Measurements from ENCODE around the gene ITGB5. TPM values are rescaled to one million over a fixed set of nuclear protein-coding genes. Genes with fewer than 3 reads are reported as not detected.
"Not testable (repeated sequence)": the region's sequence is repeated elsewhere in the genome, so short reads cannot be mapped to it uniquely, and the experiment has no call there.

Gene ITGB5
- total RNA-seq, 4 donors from 2014 or later = 114 to 217 (median 193) TPM

- H3K27ac ChIP-seq = peak overlapping the region in 2 of 4 donors; percentile 73 to 75
- DNase-seq (ENCODE audit: low spot score in 2 of 2) = no peak
- no peaks in the 10 kb centered on the region for H3K9me3 ChIP-seq
- no peak for TF ChIP-seq POLR2A (IDR thresholded peaks at IDR 0.05)
- TF ChIP-seq EP300 (IDR thresholded peaks at IDR 0.05) = peak in 1 of 2 donors; percentile 35
- peaks cover 0 to 34% (median 0%) of the 10 kb centered on the region in 3 donors for H3K36me3 ChIP-seq
- peaks cover 0 to 54% (median 10%) of the 10 kb centered on the region in 4 donors for H3K4me1 ChIP-seq
- H3K4me3 ChIP-seq = no peak overlapping the region
- H3K27me3 ChIP-seq = no peaks in the 10 kb centered on the region
- WGBS, 2 donors = 52 to 53% methylated on average over 8 of the region's 8 CpGs
Observed at GRCh38 chr3:124791639-124792151, 95.5 kb downstream of the ITGB5 start.

GRCh38 chr3:124791142-124791541 lies 96.0 kb downstream of the ITGB5 start:
- no peaks in the 10 kb centered on the region for H3K27me3 ChIP-seq
- peak overlapping the region in 2 of 4 donors; percentile 73 to 75 for H3K27ac ChIP-seq
- no peak overlapping the region for H3K4me3 ChIP-seq
- peaks cover 0 to 29% (median 0%) of the 10 kb centered on the region in 3 donors for H3K36me3 ChIP-seq
- H3K4me1 ChIP-seq = peaks cover 0 to 60% (median 14%) of the 10 kb centered on the region in 4 donors
- no peaks in the 10 kb centered on the region for H3K9me3 ChIP-seq
- TF ChIP-seq CTCF (IDR thresholded peaks at IDR 0.05) (no peak), POLR2A (IDR thresholded peaks at IDR 0.05) (no peak), EP300 (IDR thresholded peaks at IDR 0.05) (no peak)
- WGBS, 2 donors = 67 to 77% methylated on average over 4 of the region's 4 CpGs
- no peak for DNase-seq (ENCODE audit: low spot score in 2 of 2)

- H3K27me3 ChIP-seq; H3K4me3 ChIP-seq; H3K36me3 ChIP-seq; H3K9me3 ChIP-seq; DNase-seq (ENCODE audit: low spot score in 2 of 2); H3K27ac ChIP-seq: not testable (repeated sequence)
- WGBS, 2 donors = 69 to 98% methylated on average over 2 to 4 of the region's 5 CpGs
- peaks cover 0 to 78% (median 20%) of the 10 kb centered on the region in 4 donors for H3K4me1 ChIP-seq
Observed at GRCh38 chr3:124789103-124789502, 98.1 kb downstream of the ITGB5 start.

DNA sequence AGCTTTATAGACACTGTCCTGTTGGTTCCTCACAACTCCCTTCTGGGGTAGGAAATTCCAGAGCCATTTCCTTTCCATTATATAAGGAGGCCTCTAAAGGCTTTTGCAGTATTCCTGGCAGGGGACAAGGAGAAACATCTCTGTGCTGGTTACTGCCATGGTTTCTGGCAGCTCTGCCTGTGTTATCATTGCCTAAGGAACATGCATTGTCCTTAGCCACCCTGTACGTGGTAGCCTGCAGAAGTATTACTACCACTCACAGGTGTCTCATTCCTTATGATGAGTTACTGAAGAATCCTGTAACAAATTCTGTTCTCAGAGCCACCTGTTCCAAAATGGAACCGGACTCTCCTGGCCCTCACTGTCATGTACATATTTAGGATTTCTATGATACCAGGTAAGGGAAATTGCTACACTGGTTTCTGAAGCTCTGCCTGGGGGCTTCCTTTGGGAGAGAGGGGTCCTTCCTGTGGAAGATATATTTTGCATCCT lies 98.9 kb downstream of the ITGB5 start:
- Histone ChIP-seq H3K9me3 (no peaks in the 10 kb centered on the region), H3K27me3 (no peaks in the 10 kb centered on the region), H3K36me3 (peaks cover 0 to 2% (median 0%) of the 10 kb centered on the region in 3 donors), H3K4me1 (peaks cover 0 to 78% (median 21%) of the 10 kb centered on the region in 4 donors), H3K4me3 (no peak overlapping the region), H3K27ac (peak overlapping the region in 1 of 4 donors; percentile 79)
- WGBS, 2 donors = 86 to 94% methylated on average over 2 of the region's 2 CpGs
- TF ChIP-seq EP300 (IDR thresholded peaks at IDR 0.05) (no peak), POLR2A (IDR thresholded peaks at IDR 0.05) (no peak), CTCF (IDR thresholded peaks at IDR 0.05) (no peak)
- DNase-seq (ENCODE audit: low spot score in 2 of 2) = no peak

GRCh38 chr3:124787476-124788195 lies 99.5 kb downstream of the ITGB5 start:
- Histone ChIP-seq H3K4me1 (peaks cover 0 to 73% (median 19%) of the 10 kb centered on the region in 4 donors), H3K36me3 (no peaks in the 10 kb centered on the region), H3K4me3 (no peak overlapping the region), H3K9me3 (no peaks in the 10 kb centered on the region), H3K27me3 (no peaks in the 10 kb centered on the region), H3K27ac (peak overlapping the region in 2 of 4 donors; percentile 65 to 79)
- DNase-seq (ENCODE audit: low spot score in 2 of 2) = no peak
- WGBS, 2 donors = 81 to 82% methylated on average over 3 of the region's 3 CpGs
- no peak for TF ChIP-seq EP300 (IDR thresholded peaks at IDR 0.05)
- no peak for TF ChIP-seq POLR2A (IDR thresholded peaks at IDR 0.05)
- no peak for TF ChIP-seq CTCF (IDR thresholded peaks at IDR 0.05)
